Measurements from ENCODE around the gene MON1B. TPM values are rescaled to one million over a fixed set of nuclear protein-coding genes. Genes with fewer than 3 reads are reported as not detected.
A peak's percentile ranks its signal among the peaks of the same experiment; 100 is the strongest.

MON1B gene
- total and polyA plus RNA-seq, 8 donors, result 9.1 to 48.7 (median 22.7) TPM

DNA sequence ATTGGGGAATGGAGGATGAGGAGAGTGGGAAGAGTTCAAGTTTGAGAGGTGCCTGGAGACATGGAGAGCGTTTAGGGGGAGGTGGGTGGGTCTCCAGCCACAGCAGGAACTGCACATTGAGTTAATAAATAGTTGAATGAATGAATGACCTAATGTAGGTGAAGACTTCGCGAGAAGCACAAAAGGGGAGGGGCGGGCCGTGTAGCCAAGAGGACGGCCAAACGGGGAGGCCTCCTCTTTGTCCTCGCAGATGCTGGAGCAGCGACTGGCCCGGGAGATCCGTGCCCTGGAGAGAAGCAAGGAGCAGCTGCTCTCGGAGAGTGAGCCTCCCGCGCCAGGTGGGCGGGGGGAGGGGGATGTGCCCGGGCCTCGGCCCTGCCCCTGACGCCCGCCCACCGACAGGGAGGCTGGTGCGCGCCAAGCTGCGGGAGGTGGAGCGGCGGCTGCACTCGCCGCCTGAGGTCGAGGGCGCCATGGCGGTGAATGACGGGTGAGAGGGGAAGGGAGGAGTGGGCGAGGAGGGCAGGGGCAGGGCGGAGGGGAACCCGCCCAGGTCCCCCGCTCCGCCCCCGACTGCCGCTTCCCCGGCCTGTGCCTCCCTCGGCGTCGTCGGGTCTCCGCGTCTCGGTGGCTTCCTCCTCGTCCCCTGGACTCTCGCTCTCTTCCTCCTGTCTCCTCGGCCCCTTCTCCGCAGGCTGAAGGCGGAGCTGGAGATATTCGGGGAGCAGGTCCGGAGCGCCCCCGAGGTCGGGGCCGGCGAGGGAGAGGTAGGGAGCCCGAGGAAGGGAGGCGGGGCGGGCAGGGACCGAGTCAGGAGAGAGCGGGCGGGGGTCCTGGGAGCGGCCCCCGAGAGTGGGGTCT lies 21.1 kb downstream of the MON1B start:
- WGBS, 5 donors, result 1 to 3% (median 2%) methylated on average over 30 to 66 of the region's 66 CpGs
- peak overlapping the region; percentile 21 to 81 (median 61) for H3K27ac ChIP-seq
- H3K4me3 ChIP-seq, result peak overlapping the region; percentile 57 to 78 (median 62)
- no peaks in the 10 kb centered on the region for H3K36me3 ChIP-seq
- peaks cover 0 to 23% (median 17%) of the 10 kb centered on the region in 4 donors for H3K4me1 ChIP-seq
- intact Hi-C loops (cut with DNase I; ENCODE audit: low total_unique reads), result no loop called here
- H3K27me3 ChIP-seq, result peaks cover 0 to 30% (median 20%) of the 10 kb centered on the region in 3 donors
- TF ChIP-seq, protein P1, sequence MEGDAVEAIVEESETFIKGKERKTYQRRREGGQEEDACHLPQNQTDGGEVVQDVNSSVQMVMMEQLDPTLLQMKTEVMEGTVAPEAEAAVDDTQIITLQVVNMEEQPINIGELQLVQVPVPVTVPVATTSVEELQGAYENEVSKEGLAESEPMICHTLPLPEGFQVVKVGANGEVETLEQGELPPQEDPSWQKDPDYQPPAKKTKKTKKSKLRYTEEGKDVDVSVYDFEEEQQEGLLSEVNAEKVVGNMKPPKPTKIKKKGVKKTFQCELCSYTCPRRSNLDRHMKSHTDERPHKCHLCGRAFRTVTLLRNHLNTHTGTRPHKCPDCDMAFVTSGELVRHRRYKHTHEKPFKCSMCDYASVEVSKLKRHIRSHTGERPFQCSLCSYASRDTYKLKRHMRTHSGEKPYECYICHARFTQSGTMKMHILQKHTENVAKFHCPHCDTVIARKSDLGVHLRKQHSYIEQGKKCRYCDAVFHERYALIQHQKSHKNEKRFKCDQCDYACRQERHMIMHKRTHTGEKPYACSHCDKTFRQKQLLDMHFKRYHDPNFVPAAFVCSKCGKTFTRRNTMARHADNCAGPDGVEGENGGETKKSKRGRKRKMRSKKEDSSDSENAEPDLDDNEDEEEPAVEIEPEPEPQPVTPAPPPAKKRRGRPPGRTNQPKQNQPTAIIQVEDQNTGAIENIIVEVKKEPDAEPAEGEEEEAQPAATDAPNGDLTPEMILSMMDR (IDR thresholded peaks at IDR 0.05), result no peak
- no peak for TF ChIP-seq EP300 (IDR thresholded peaks at IDR 0.05)
- TF ChIP-seq POLR2A (IDR thresholded peaks at IDR 0.05), result no peak
- no peak for TF ChIP-seq POLR2AphosphoS5 (IDR thresholded peaks at IDR 0.05)
- H3K9me3 ChIP-seq, result no peaks in the 10 kb centered on the region
- DNase-seq, result peak; percentile 47 to 91

DNA sequence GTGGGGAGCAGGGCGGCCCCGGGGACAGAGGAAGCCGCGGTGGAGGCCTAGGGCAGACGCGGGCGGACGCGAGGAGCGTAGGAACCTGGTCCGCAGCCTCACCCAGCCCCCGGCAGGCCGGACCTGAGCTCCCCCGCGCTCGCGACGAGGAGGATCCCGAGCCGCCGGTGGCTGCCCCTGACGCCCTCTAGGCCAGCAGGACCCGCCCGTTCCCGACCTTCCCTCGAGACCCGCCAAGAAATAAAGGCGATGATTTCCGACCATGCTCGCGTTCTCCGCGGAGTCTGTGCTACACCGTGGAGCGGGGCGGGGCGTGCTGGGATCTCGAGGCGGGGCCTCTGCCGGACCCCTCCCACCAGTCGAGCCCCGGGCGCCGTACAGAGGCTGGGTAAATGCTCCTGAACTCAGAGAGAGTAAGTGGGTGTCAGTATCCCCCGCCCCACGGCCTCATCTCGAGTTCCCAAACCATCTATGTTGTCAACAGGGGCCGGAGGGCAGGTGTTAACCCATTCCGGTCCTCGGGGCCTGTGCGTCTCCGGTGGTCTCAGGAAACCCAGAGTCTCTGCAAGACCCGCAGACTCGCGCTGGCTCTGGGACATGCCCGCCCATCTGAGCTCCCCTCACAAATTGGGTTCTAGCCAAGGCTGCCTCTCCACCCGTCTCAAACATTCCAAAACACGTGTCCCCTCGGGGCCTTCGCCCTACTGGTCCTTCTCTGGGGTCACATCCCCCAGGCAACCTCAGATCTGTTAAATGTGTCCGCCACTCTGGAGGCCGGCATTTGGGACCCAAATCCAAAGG lies 22.0 kb downstream of the MON1B start:
- H3K36me3 ChIP-seq, result no peaks in the 10 kb centered on the region
- H3K27me3 ChIP-seq, result peaks cover 0 to 30% (median 20%) of the 10 kb centered on the region in 3 donors
- TF ChIP-seq POLR2AphosphoS5 (IDR thresholded peaks at IDR 0.05) (peak in 1 of 3 donors; percentile 40), POLR2A (IDR thresholded peaks at IDR 0.05) (no peak)
- peak overlapping the region; percentile 57 to 78 (median 62) for H3K4me3 ChIP-seq
- H3K27ac ChIP-seq, result peak overlapping the region; percentile 21 to 81 (median 61)
- H3K9me3 ChIP-seq, result no peaks in the 10 kb centered on the region
- H3K4me1 ChIP-seq, result peaks cover 0 to 23% (median 17%) of the 10 kb centered on the region in 4 donors
- peak; percentile 62 to 85 for DNase-seq
- WGBS, 5 donors, result 19 to 32% (median 22%) methylated on average over 33 to 62 of the region's 62 CpGs
- intact Hi-C loops (cut with DNase I; ENCODE audit: low total_unique reads), result no loop called here

DNA sequence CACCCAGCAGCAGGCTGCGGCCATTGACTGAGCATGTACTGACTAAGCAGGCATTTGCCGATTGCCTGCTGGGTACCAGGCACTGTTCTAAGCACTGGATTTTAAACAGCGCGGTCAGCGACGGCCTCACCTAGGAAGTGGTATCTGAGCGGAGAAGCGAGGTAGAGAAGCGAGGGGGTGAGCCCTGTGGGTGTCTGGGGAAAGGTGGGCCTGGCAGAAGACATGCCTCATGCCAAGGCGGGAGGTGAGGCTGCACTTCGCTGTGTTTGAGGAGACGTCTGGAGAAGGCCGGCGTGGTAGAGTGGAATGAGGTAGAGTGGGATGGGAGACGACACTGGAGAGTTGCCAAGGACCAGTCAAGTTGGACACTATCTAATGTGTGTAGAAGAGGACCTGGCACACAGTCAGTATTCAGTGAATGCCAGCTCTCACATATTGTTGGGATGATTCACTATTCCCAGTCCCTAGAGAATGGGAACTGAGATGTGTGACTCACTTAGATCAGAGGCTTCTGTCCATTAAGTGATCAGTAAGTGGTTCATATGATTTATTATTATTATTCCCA lies 22.6 kb downstream of the MON1B start:
- WGBS, 5 donors, result 86 to 93% (median 91%) methylated on average over 14 to 15 of the region's 15 CpGs
- Histone ChIP-seq H3K27ac (no peak overlapping the region), H3K4me1 (peaks cover 0 to 23% (median 17%) of the 10 kb centered on the region in 4 donors), H3K9me3 (no peaks in the 10 kb centered on the region), H3K27me3 (peaks cover 0 to 30% (median 20%) of the 10 kb centered on the region in 3 donors), H3K4me3 (no peak overlapping the region), H3K36me3 (no peaks in the 10 kb centered on the region)
- peak in 1 of 2 donors; percentile 33 for DNase-seq
- intact Hi-C loops (cut with DNase I; ENCODE audit: low total_unique reads), result no loop called here
- TF ChIP-seq POLR2AphosphoS5 (IDR thresholded peaks at IDR 0.05) (no peak), EP300 (IDR thresholded peaks at IDR 0.05) (no peak), POLR2A (IDR thresholded peaks at IDR 0.05) (no peak)
- TF ChIP-seq, protein P1 (IDR thresholded peaks at IDR 0.05), result no peak

DNA sequence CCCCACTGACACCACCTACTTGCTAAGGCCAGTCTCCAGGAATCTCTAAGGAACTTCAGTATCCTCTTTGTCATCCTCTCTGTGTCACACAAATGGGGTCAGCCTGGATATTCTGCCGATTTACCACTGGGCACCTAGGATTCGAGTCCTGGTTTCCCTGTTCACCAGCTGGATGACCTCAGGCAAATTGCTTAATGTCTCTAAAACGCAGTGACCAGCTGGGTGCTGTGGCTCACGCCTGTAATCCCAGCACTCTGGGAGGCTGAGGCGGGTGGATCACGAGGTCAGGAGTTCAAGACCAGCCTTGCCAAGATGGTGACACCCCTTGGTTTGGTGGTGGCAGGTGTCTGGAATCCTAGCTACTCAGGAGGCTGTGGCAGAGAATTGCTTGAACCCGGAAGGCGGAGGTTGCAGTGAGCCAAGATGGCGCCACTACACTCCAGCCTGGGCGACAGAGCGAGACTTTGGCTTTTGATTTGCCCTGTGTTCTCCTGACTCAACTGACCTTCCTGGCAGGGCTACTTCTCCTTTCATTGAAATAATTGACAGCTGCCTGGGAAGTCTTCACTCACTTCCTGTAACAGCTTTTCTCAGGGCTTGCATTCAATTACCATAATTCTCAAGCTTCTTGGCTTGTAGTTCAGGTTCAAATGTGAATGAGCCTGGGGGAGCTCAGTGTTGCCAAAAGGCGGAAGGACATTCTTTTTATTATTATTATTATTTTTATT lies 23.6 kb downstream of the MON1B start:
- 84 to 89% (median 87%) methylated on average over 11 to 12 of the region's 12 CpGs for WGBS, 5 donors
- H3K27me3 ChIP-seq, result peaks cover 0 to 30% (median 20%) of the 10 kb centered on the region in 3 donors
- H3K4me1 ChIP-seq, result peaks cover 0 to 23% (median 17%) of the 10 kb centered on the region in 4 donors
- intact Hi-C loops (cut with DNase I; ENCODE audit: low total_unique reads), result no loop called here
- no peaks in the 10 kb centered on the region for H3K36me3 ChIP-seq
- H3K4me3 ChIP-seq, result no peak overlapping the region
- DNase-seq, result no peak
- no peak overlapping the region for H3K27ac ChIP-seq
- no peaks in the 10 kb centered on the region for H3K9me3 ChIP-seq
- TF ChIP-seq, protein P1 (IDR thresholded peaks at IDR 0.05), result no peak
- no peak for TF ChIP-seq POLR2AphosphoS5 (IDR thresholded peaks at IDR 0.05)
- no peak for TF ChIP-seq EP300 (IDR thresholded peaks at IDR 0.05)
- no peak for TF ChIP-seq POLR2A (IDR thresholded peaks at IDR 0.05)
